Psoas muscle (tissue), 8 donors: ENCODE measurements around the gene CSNK2A3. TPM values are rescaled to one million over a fixed set of nuclear protein-coding genes. Genes with fewer than 3 reads are reported as not detected.

Source experiments
- ATAC-seq, 4 donors: fragments of 200-7000 bp; cut with Tn5 transposase; one replicate each; pipeline ENCODE4 v1.9.1; 2020; ENCODE audit warnings: moderate library complexity in 3 of 4, mild to moderate bottlenecking in 2 of 4
- DNase-seq, 2 donors: peaks; one replicate each; pipeline ENCODE4 v3.0.0-alpha.2; 2020
- H3K27ac ChIP-seq: fragments of 200-600 bp; one replicate; pipeline ENCODE4 v1.8.0; 2022
- H3K27me3 ChIP-seq, 3 donors: fragments of 200-600 bp in 1 of 3; one replicate each; pipeline versions ENCODE4 v1.6.1 to v1.8.0; 2013 to 2022; ENCODE audit warnings: low read length in 2 of 3, mild to moderate bottlenecking in 2 of 3, moderate library complexity in 1 of 3; ENCODE audit not compliant: insufficient read depth in 3 of 3
- H3K36me3 ChIP-seq, 2 donors: fragments of 200-600 bp in 1 of 2; one replicate each; pipeline versions ENCODE4 v1.6.1 to v1.8.0; 2013 to 2022; ENCODE audit warnings: low read depth in 1 of 2, mild to moderate bottlenecking in 1 of 2, moderate library complexity in 1 of 2; ENCODE audit not compliant: insufficient read depth in 1 of 2
- H3K4me1 ChIP-seq: fragments of 200-600 bp; one replicate; pipeline ENCODE4 v1.8.0; 2022
- H3K4me3 ChIP-seq: fragments of 200-600 bp; one replicate; pipeline ENCODE4 v1.8.0; 2022; ENCODE audit warnings: mild to moderate bottlenecking
- H3K9me3 ChIP-seq: fragments of 200-600 bp; one replicate; pipeline ENCODE4 v1.8.0; 2022
- CTCF ChIP-seq: fragments of 200-600 bp; IDR thresholded peaks from one replicate; pipeline ENCODE4 v1.8.0; 2022; ENCODE audit warnings: antibody characterized with exemption
- WGBS, 3 donors: extraction: QIAGEN DNeasy Blood & Tissue Kit; methylation state at CpG; one replicate each; pipeline versions ENCODE4 v1.1.6 to v1.1.7; 2013; 5-methylcytosine and 5-hydroxymethylcytosine counted together
- intact Hi-C, 2 donors: fragments of 100-400 bp; cut with DNase I; formaldehyde crosslinking; loops; one replicate each; pipeline versions ENCODE4 v1.11.0 to v1.14.2; 2022
- polyA plus RNA-seq, 3 donors: library from polyadenylated mRNA; stranded (reverse); fragments of 200-250 nt; gene quantifications; one replicate each; pipeline ENCODE4 v1.2.3, GENCODE V29; 2013
- total RNA-seq, 4 donors: library from RNA; stranded (reverse); fragmentation: NEBNext Ultra II Directional in 2 of 4; extraction: Animal tissue kit (Norgen Biotek cat#: 25700) in 2 of 4; gene quantifications; one replicate each; pipeline versions ENCODE4 v1.2.1 to v1.2.4, GENCODE V29; 2021 to 2023
- donor health status: healthy with polysubstance abuse.
- donor health status: DM: no; HTN: no; CAD: no; lungs with moderate emphysema.
- donor health status: Bipolar disorder and iron deficiency.
- donor health status: healthy.
- donor health status: DM: yes; HTN: yes; CAD: no.
- donor health status: DM: no; HTN: no; CAD: no.
- donor health status: DM: no; HTN: no; CAD: no.
- donor health status: DM: yes; HTN: yes; CAD: no.

CSNK2A3 gene
- total and polyA plus RNA-seq, 7 donors = 0.52 to 2.0 (median 1.3) TPM; not detected in 1

DNA sequence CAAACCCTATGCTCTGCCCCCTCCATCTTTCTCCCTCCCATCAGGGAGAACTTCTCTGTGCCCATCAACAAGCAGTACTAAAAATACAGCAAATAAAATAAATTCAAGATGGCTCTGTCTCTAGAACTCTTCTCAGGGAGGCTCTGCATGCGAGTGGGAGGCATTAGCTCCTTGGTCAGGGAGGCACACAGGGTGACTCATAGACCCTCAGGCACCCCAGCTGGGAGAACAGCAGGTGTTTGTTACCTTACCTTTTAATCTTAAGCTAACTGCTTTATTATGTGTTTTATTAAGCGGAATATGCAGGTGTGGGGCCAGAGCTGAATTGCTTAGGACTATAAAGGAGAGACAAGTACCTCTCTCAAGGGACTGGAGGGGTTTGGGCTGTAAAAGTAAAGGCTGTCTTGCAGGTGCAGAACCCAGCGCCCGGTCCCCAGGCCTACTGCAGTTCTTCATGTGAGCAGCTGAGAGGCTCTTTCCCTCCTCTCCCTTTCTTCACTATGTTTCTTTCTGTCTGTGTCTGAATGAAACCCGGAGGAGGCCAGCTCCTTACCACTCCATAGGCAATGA lies 20.8 kb downstream of the CSNK2A3 start:
- intact Hi-C loops = no loop called here
- 70 to 84% (median 72%) methylated on average over 5 of the region's 5 CpGs for WGBS, 3 donors
- no peaks in the 10 kb centered on the region for H3K4me1 ChIP-seq
- no peak overlapping the region for H3K27ac ChIP-seq
- DNase-seq (no peak), ATAC-seq (no peak)
- H3K9me3 ChIP-seq = no peaks in the 10 kb centered on the region
- no peak overlapping the region for H3K4me3 ChIP-seq
- H3K27me3 ChIP-seq = no peaks in the 10 kb centered on the region
- no peak for TF ChIP-seq CTCF
- peaks cover 0 to 8% of the 10 kb centered on the region in 2 donors for H3K36me3 ChIP-seq

- H3K4me3 ChIP-seq = no peak overlapping the region
- H3K27ac ChIP-seq = no peak overlapping the region
- no peak for DNase-seq
- H3K9me3 ChIP-seq = no peaks in the 10 kb centered on the region
- no peaks in the 10 kb centered on the region for H3K4me1 ChIP-seq
- ATAC-seq = peak in 2 of 4 donors; percentile 73 to 84
- peaks cover 0 to 8% of the 10 kb centered on the region in 2 donors for H3K36me3 ChIP-seq
- H3K27me3 ChIP-seq = no peaks in the 10 kb centered on the region
- intact Hi-C loops = no loop called here
- 82 to 87% (median 86%) methylated on average over 4 of the region's 4 CpGs for WGBS, 3 donors
- no peak for TF ChIP-seq CTCF
Measured at GRCh38 chr11:11329062-11329806, 23.8 kb downstream of the CSNK2A3 start.

GRCh38 chr11:11324090-11324489 lies 29.0 kb downstream of the CSNK2A3 start:
- Histone ChIP-seq H3K27ac (no peak overlapping the region), H3K9me3 (no peaks in the 10 kb centered on the region), H3K4me3 (no peak overlapping the region), H3K36me3 (no peaks in the 10 kb centered on the region), H3K4me1 (no peaks in the 10 kb centered on the region), H3K27me3 (no peaks in the 10 kb centered on the region)
- intact Hi-C loops = no loop called here
- DNase-seq = no peak
- ATAC-seq = no peak
- 72 to 83% (median 74%) methylated on average over 1 of the region's 1 CpG for WGBS, 3 donors
- no peak for TF ChIP-seq CTCF

DNA sequence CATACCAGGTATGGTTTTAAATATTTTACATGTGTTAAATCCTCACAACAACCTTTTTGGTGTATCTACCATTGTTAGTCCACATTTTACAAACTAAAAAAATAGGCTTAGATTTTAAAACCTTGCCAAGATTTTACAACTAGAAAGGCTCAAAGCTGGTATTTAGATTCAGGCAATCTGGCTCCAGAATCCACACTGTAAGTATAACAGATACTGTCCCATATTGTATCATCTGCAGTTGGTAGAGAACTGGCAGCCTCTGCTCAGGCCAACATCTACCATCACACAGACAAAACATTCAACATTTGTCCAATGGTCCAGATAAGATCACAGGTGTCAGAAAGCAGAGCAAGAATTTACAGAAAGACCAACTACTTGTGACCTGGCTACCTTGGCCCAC lies 30.9 kb downstream of the CSNK2A3 start:
- no peaks in the 10 kb centered on the region for H3K9me3 ChIP-seq
- no peak for TF ChIP-seq CTCF
- H3K27me3 ChIP-seq = no peaks in the 10 kb centered on the region
- ATAC-seq = no peak
- intact Hi-C loops = no loop called here
- no peak overlapping the region for H3K27ac ChIP-seq
- H3K4me1 ChIP-seq = no peaks in the 10 kb centered on the region
- no peak for DNase-seq
- no peak overlapping the region for H3K4me3 ChIP-seq
- H3K36me3 ChIP-seq = no peaks in the 10 kb centered on the region
